ENCODE measurements around the gene TTI1.

The TTI1 gene

DNA sequence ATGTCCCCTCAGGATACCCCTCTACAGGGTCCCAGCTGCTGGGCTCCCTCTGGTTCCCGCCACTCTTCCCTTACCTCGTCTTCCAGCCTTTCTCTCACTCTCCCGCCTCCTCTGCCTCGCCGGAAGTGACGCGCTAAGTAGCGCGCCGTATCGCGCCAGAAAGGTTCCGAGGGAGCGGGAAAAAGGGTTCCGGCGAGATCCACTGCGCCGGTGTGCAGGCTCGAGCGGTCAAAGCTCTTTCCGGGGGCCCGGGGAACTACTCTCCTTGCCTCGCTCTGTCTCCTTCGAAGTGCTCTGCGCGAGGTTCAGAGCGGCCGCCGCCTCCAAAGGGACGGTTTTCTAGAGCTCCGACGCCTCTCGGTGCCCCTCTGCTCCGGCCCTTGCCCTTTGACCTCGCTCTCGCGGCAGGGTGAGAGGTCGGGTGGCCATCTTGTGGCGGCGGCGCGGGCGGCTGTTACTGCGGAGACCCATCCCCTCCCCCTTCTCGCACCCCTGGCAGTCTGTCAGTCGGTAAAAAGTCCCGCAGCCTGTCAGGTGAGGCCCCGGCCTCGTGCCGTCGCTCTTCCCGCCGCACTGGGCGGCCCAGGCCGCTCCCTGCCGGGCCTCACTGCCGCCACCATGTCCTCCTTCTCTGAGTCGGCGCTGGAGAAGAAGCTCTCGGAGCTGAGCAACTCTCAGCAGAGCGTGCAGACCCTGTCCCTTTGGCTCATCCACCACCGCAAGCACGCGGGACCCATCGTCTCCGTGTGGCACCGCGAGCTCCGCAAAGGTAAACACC is at the start of gene TTI1, which contains the start of gene RPRD1B:
TTI1 (minus strand) TSS at position 127 of the 778 bp plus-strand sequence. CDS start 19,640 bp downstream, outside the sequence.
RPRD1B (plus strand) TSS at position 417 of the 778 bp plus-strand sequence; CDS start at position 619, 202 bp downstream.
- peak; percentile 90 for DNase-seq

DNA sequence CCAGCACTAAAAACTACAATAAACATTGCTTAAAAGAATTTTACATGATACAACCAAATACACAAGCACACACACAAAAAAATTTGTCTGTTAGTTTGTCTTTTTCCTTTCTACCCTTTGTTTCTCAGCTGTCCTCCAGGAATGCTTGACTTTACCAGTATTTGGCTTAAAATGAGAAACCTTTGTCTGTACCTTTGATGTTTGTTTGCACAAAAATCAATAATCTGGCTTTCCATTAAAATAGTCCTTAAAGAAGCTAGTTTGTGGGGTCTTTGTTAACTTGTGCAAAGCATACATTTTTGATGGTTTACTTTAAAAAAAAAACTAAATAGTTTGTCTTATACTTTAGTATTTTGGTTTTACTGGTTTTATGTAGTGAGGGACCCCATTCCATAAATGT is 49.6 kb upstream of the TTI1 start:
- no peak for DNase-seq

DNA sequence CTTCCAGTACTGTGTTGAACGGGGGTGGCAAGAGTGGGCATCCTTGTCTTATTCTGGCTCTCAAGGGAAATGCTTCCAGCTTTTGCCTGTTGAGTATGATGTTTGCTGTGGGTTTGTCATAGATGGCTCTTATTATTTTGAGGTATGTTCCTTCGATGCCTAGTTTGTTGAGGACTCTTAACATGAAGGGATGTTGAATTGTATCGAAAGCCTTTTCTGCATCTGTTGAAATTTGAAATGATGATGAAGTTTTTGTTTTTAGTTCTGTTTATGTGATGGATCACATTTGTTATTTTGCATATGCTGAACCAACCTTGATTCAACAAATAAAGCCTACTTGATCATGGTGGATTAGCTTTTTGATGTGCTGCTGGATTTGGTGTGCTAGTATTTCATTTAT is 48.3 kb upstream of the TTI1 start:
- no peak for DNase-seq

DNA sequence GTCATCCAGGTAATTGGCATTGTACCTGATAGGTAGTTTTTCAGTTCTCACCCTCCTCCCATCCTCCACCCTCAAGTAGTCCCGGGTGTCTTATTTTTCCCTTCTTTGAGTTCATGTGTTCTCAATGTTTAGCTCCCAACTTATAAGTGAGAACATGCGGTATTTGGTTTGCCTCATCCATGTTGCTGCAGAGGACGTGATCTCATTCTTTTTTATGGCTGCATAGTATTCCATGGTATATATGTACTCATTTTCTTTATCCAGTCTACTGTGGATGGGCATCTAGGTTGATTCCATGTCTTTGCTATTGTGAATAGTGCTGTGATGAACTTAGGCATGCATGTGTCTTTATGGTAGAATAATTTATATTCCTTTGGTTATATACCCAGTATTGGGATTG is 46.1 kb upstream of the TTI1 start:
- no peak for DNase-seq

DNA sequence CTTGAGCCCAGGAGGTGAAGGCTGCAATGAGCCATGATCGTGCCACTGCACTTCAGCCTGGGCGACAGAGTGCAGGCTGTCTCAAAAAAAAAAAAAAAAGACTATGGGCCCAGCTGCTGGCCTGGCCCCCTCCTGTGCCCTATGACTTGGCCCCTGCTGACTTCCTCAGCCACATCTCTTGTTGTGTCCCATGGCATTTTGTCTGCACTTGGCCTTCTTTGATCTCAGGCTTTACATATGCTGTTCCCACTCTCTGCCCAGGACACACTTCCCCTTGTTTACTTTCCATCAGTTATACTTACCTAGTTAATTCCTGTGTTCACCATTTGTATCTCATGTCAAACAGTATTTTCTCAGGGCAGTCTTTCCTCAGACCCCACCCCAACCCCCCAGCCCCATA is 44.8 kb upstream of the TTI1 start:
- DNase-seq = no peak

DNA sequence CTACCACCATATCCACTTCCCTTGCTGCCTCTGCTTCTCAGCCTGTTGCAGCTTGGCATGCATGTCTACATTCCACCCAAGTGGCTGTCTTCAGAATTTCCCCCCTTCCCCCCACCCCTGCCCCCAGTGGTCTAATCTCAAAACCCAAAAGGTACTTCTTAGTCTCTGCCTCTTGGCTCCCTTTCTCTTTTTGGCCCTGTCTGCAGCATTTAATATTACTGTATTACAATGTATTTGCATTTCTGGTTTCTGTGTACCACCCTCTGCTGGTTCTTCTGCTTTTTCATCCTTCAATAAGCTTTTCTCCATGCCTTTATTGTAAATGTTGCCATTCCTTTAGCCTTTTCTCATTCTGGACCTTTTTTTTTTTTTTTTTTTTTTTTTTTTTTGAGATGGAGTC is 43.3 kb upstream of the TTI1 start:
- no peak for DNase-seq

DNA sequence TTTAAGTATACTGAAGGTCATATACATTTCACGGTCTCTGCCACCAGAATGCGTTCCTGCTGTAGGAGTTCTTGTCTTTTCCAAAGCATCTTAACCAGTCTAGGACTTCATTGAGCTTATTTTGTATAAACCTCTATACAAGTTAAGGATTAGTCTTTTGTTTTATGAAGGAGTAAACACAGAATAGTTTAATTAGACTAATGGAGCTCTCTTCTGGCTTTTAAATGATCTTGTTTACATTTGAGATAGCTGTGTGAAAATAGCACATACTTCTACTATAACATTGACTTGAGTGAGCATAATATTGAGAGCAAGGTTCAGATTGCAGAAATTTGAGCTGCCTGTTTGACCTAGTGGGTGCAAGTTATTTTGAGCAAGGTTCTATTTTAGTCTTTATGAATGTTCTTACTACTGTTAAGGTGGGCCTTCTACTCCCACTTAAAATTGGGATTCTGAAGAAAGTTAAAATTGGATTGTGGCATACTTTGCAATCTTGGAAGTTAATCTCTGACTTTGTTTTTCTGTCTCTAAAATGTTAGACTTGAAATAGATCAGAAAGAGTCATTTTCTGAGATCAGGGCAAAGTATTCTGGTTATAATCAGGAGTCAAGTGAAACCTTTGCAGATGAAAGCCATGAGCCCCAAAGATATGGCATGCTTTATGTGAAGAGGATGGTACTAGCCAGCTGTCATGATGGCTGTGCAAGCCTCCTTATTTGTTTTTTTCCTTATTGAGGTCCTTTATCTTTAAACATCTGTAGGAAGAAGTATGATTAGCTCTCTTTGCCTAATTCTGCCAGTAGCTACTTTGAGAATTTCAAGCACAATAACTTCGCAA is 42.1 kb upstream of the TTI1 start:
- no peak for DNase-seq

GRCh38 chr20:38073307-38074071 is 40.2 kb upstream of the TTI1 start:
- peak; percentile 70 for DNase-seq

DNA sequence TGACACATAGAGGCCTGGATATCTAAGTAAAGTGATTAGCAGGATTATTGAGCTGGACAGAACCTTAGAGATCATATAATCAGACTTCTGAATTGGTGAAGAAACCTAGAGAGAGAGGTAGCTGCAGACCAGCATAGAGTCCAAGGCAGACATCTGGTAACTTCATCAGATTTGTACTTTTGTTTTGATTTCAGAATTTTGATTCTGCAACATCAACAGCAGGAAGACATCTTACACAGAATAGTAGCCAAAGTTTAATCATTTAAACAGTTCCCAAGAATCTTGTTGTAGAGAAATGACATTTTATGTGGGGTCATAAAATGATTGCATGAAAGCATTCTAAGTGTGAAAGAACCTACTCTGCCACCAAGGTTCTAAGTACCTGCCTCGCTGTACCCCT is 39.6 kb upstream of the TTI1 start:
- no peak for DNase-seq

- DNase-seq = no peak
These were observed 34.6 kb upstream of the TTI1 start for GRCh38 chr20:38067717-38068365.

- DNase-seq = no peak
These were observed 33.9 kb upstream of the TTI1 start for GRCh38 chr20:38066969-38067716.

GRCh38 chr20:38065764-38066375 is 32.6 kb upstream of the TTI1 start:
- no peak for DNase-seq

- DNase-seq = no peak
These were observed 30.8 kb upstream of the TTI1 start for GRCh38 chr20:38063911-38064530.

DNA sequence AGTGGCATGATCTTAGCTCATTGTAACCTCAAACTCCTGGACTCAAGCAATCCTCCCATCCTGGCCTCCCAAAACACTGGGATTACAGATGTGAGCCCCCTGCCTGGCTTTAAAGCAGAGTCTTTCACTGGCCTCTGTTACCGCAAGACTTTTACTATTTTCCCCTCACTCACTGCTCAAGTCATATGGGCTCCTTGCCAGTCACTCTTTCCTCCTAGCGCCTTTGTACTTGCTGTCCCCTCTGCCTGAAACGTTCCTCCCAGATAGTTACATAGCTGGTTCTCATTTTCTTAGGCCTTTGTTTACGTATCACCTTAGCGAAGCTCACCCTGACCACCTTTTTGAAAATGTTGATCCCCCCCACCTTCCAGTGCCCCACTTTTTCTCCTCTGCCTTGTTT is 29.6 kb upstream of the TTI1 start:
- no peak for DNase-seq

GRCh38 chr20:38061109-38061508 is 27.9 kb upstream of the TTI1 start:
- no peak for DNase-seq

GRCh38 chr20:38060536-38060935 is 27.3 kb upstream of the TTI1 start:
- no peak for DNase-seq

- no peak for DNase-seq
These were observed 26.6 kb upstream of the TTI1 start for GRCh38 chr20:38059832-38060231.

- DNase-seq = peak; percentile 80
These were observed 24.2 kb upstream of the TTI1 start for GRCh38 chr20:38057351-38057972.

- no peak for DNase-seq
These were observed 22.6 kb upstream of the TTI1 start for GRCh38 chr20:38055848-38056247.

- DNase-seq = no peak
These were observed 22.0 kb upstream of the TTI1 start for GRCh38 chr20:38055294-38055693.

- DNase-seq = no peak
These were observed 21.4 kb upstream of the TTI1 start for GRCh38 chr20:38054647-38055046.

All from NCI-H1105 treated with DMSO at 0.1 percent for 48 hours (cell line).